ENCODE results near the gene TM6SF1.
"Not testable (repeated sequence)": the region's sequence is repeated elsewhere in the genome, so short reads cannot be mapped to it uniquely, and the experiment has no call there.

The TM6SF1 gene

GRCh38 chr15:83166218-83166617 is 58.8 kb downstream of the TM6SF1 start:
- no peak for TF ChIP-seq CTCF (IDR thresholded peaks at IDR 0.05; ENCODE audit: unreplicated experiment in 3 of 3)
- Mint-ChIP-seq H3K36me3 (ENCODE audit: low read depth) (peaks cover 83% of the 10 kb centered on the region), H3K9me3 (peaks cover 54% of the 10 kb centered on the region)

GRCh38 chr15:83166830-83167229 is 59.4 kb downstream of the TM6SF1 start:
- no peak overlapping the region for H3K4me3 Mint-ChIP-seq
- peaks cover 55% of the 10 kb centered on the region for H3K9me3 Mint-ChIP-seq
- H3K27ac Mint-ChIP-seq, result no peak overlapping the region
- no peaks in the 10 kb centered on the region for H3K4me1 Mint-ChIP-seq
- H3K27me3 Mint-ChIP-seq (ENCODE audit: low read depth), result no peaks in the 10 kb centered on the region
- no peak for TF ChIP-seq CTCF (IDR thresholded peaks at IDR 0.05; ENCODE audit: unreplicated experiment in 3 of 3)
- peaks cover 83% of the 10 kb centered on the region for H3K36me3 Mint-ChIP-seq (ENCODE audit: low read depth)

More at GRCh38 chr15:83166218-83166617, 58.8 kb downstream of the TM6SF1 start:
- Mint-ChIP-seq H3K4me1 (no peaks in the 10 kb centered on the region), H3K27ac (no peak overlapping the region), H3K4me3 (no peak overlapping the region), H3K27me3 (ENCODE audit: low read depth) (no peaks in the 10 kb centered on the region)

- not testable (repeated sequence) for H3K4me1 Mint-ChIP-seq; H3K27me3 Mint-ChIP-seq (ENCODE audit: low read depth); H3K4me3 Mint-ChIP-seq; H3K27ac Mint-ChIP-seq
- H3K9me3 Mint-ChIP-seq, result peaks cover 58% of the 10 kb centered on the region
- H3K36me3 Mint-ChIP-seq (ENCODE audit: low read depth), result peaks cover 87% of the 10 kb centered on the region
These were observed 62.1 kb downstream of the TM6SF1 start for GRCh38 chr15:83169576-83169975.

GRCh38 chr15:83170474-83171165 is 63.2 kb downstream of the TM6SF1 start:
- no peaks in the 10 kb centered on the region for H3K27me3 Mint-ChIP-seq (ENCODE audit: low read depth)
- H3K9me3 Mint-ChIP-seq, result peaks cover 52% of the 10 kb centered on the region
- H3K4me3 Mint-ChIP-seq, result no peak overlapping the region
- peaks cover 77% of the 10 kb centered on the region for H3K36me3 Mint-ChIP-seq (ENCODE audit: low read depth)
- H3K27ac Mint-ChIP-seq, result no peak overlapping the region
- no peak for TF ChIP-seq CTCF (IDR thresholded peaks at IDR 0.05; ENCODE audit: unreplicated experiment in 3 of 3)
- no peaks in the 10 kb centered on the region for H3K4me1 Mint-ChIP-seq

- TF ChIP-seq CTCF (IDR thresholded peaks at IDR 0.05; ENCODE audit: unreplicated experiment in 3 of 3), result no peak
- Mint-ChIP-seq H3K4me3 (no peak overlapping the region), H3K36me3 (ENCODE audit: low read depth) (peaks cover 46% of the 10 kb centered on the region), H3K27ac (no peak overlapping the region), H3K27me3 (ENCODE audit: low read depth) (no peaks in the 10 kb centered on the region), H3K4me1 (peaks cover 4% of the 10 kb centered on the region), H3K9me3 (peaks cover 14% of the 10 kb centered on the region)
These were observed 67.4 kb downstream of the TM6SF1 start for GRCh38 chr15:83174891-83175290.

- Mint-ChIP-seq H3K4me3 (no peak overlapping the region), H3K4me1 (peaks cover 4% of the 10 kb centered on the region), H3K9me3 (no peaks in the 10 kb centered on the region), H3K27me3 (ENCODE audit: low read depth) (no peaks in the 10 kb centered on the region), H3K27ac (no peak overlapping the region), H3K36me3 (ENCODE audit: low read depth) (peaks cover 26% of the 10 kb centered on the region)
- TF ChIP-seq CTCF (IDR thresholded peaks at IDR 0.05; ENCODE audit: unreplicated experiment in 3 of 3), result no peak
These were observed 70.9 kb downstream of the TM6SF1 start for GRCh38 chr15:83178390-83178789.
